ENCODE data around the gene PARM1.
"Not testable (repeated sequence)": the region's sequence is repeated elsewhere in the genome, so short reads cannot be mapped to it uniquely, and the experiment has no call there.

PARM1 gene

DNA sequence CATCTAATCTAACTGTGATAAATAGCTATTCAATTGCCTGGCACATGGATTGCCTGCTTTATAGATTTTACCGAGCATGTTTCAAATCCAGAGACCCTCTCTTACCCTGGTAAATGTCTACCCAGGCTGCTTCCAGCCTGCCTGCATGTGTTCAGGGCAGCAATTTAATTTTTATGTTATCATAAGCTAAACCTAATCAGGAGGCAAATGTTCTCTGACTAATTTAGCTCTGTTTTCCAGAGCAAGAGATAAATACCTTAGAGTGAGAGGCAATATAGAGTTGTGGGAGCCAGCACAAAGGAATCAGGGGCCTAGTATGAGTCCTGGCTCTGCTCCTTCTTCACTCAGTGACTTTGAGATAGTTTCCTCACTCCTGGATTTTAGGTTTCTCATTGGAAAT is 37.7 kb downstream of the PARM1 start:
- no peak for DNase-seq
- intact Hi-C loops (cut with DNase I) = no loop called here

DNA sequence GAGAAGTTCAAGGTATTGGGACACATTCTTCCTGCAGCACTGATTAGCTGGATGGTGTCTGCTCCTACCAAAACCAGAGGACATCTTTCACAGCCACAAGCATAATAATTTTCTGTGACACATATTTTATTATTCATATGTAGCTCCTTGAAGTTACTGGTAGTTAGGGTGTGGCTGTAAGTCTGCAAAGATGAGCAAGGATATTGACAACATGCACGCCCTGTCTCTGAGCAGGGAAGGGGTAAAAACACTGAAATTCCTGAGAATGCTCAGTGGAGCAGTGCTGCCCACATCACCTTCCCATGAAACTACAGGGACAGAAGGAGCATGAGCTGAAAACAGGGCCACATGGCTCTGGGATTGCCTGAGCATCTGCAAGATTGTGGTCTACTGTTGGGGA is 38.9 kb downstream of the PARM1 start:
- intact Hi-C loops (cut with DNase I) = no loop called here
- no peak for DNase-seq

DNA sequence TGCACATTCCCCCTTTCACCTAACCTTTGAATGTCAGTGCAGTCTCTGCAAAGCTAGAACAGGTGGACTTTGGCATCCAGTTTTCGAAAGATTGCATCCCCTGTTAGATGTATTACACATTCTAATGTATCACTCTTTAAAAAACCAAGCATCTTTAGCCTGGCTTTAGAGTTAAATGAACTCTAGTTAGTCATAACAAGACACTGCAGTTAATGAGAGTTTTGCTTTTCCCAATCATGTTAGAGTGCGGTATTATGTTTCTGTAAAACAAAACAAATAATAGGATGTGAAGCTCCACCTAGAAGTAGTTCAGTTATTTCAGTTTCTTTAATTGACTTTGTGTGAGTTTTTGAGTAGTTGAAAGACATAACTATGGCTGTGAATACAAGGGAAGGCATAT is 42.2 kb downstream of the PARM1 start:
- no peak for DNase-seq
- intact Hi-C loops (cut with DNase I) = no loop called here

DNA sequence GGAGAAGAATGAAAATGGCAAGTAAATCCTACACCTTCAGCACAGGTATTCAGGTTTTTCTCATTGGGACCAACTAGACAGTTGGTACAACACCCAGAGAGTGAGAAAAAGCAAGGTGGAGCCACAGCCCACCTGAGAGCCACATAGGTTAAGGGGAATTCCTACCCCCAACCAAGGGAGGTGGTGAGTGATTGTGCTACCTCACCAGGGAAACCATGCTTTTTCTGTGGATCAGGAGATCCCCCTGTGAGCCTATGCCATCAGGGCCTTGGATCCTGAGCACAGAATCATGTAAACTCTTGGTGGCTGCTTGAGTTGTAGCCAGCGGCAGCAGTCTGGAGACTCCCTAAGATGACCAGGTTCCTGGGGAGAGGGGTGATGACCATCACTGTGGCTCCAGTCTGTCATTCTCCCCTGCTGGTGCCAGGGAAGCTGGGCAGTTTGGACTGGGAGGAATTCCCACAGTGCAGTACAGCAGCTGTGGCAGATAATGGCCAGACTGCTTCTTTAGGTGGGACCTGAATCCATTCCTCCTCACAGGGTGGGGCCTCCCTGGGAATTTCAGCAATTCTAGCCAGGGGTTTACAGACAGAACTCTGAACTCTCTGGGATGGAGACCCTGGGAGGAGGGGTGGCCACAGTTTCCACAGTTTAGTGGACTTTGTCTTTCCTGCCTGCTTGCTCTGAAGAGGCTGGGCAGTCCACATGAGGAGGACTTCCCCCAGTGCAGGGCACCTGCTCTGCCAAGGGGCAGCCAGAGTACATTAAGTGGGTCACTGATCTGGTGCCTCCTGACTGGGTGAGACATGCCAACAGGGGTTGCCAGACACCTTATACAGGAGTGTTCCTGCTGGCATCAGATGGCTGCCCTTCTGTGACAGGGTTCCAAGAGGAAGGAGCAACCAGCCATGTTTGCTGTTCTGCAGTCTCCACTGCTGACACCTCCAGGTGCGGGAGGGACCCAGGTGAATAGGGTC is 43.2 kb downstream of the PARM1 start:
- DNase-seq = no peak
- intact Hi-C loops (cut with DNase I) = no loop called here

DNA sequence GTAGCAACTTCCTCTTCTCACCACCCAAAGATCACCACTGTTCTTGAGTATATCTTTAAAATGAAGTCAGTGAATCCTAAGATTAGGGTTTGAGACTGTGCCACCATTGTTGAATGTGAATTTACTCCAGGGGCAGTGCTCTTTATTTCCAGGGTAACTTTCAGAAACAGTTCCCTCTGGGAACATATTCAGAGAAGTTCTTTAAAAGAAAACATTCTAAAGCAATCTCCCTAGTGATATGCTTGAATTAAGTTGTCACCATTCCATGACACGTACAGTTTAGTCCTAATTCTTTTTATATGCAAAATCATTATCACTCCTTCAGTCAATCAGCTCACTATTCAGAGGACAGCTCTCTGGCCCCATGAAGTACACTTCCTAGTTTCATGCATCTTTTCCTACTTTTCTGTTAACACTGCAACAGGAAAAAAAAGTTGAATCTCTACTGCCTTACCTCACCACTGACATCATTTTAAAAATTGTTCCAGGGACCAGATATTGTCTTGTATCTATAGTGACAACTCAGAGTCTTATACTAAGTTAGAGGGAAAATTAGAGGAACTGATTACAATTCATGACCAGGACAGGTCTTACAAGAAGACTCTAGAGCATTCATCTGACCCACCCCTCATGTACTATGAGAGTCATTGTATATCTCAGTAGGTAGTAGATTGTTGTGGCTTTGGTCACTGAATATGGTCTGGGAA is 49.8 kb downstream of the PARM1 start:
- intact Hi-C loops (cut with DNase I) = no loop called here

DNA sequence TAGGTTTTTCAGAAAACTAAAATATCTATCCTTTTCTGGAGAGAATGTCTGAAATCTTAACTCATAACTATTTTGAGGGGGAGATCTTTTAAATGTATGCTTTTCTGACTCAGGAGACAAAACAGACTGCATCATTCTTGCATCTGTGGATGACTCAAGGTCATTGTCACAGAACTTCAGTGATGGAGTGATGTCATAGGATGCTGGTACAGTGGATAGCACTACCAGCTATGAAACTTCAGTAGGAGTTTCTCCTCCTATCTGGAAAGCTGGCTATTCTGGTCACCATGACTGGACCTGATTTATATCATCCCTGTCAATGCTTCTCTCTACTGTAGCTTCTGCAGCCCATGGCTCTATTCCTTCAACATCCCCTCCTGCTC is 50.3 kb downstream of the PARM1 start:
- intact Hi-C loops (cut with DNase I) = no loop called here

More for the DNA sequence above, 49.8 kb downstream of the PARM1 start:
- DNase-seq = no peak

DNA sequence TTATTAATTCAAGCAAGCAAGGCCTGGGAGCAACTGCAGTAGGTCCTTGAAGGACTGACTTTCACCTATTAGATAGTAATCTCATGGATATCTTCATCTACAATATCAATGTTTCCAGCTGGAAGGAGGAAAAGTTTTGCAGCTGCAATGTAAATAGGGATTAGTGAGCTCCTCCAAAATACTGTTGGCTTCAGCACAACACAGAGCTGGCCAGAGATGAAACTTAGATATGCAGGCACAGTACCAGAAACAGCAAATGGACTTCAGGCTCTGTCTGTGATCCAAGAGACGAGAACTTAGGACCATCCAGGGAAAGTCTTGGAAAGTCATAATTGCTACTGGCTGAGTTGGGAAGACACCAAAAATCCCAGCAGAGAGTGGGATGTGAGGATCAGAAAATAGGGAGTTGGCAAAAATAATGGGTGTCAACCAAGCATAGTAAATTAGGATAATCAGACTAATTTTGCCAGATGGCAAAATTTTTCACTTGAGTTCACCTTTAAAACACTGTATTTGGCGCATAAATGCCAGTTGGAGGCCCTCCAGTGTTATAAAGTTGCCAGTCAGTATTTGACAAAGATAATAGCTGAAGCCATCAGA is 57.5 kb downstream of the PARM1 start:
- intact Hi-C loops (cut with DNase I) = no loop called here
- DNase-seq = no peak

More for the DNA sequence above, 50.3 kb downstream of the PARM1 start:
- no peak for DNase-seq

DNA sequence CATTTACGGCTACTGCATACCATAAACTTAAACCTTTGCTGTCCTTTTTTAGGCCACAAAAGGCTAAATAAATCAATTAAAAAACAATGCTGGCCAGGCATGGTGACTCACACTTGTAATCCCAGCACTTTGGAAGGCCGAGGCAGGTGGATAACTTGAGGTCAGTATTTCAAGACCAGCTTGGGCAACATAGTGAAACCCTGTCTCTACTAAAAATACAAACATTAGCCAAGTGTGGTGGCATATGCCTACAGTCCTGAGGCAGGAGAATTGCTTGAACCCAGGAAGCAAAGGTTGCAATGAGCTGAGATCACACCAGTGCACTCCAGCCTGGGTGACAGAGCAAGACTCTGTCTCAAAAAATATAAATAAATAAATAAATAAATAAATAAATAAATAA is 61.5 kb downstream of the PARM1 start:
- DNase-seq; intact Hi-C loops (cut with DNase I): not testable (repeated sequence)

DNA sequence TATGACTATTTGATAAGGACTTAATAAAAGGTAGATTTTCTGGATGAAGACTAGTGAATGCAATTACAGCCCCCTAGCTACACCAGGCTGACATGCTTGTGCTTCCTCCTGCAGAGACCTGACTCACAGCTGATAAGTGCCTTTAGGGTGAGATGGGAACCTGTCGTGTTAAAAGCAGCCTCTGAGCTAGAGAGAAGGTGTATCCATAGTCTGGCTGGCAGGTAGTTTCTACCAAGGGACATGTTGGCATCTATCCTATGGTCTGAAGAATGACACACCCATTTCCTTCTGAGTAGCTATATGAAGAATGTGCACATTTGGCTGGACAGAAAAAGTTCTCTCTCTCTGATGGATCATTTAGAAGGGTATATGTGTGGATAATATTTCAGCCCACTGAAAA is 64.1 kb downstream of the PARM1 start:
- DNase-seq = peak in 9 of 42 donors; percentile 14 to 49 (median 30)
- intact Hi-C loops (cut with DNase I) = no loop called here

DNA sequence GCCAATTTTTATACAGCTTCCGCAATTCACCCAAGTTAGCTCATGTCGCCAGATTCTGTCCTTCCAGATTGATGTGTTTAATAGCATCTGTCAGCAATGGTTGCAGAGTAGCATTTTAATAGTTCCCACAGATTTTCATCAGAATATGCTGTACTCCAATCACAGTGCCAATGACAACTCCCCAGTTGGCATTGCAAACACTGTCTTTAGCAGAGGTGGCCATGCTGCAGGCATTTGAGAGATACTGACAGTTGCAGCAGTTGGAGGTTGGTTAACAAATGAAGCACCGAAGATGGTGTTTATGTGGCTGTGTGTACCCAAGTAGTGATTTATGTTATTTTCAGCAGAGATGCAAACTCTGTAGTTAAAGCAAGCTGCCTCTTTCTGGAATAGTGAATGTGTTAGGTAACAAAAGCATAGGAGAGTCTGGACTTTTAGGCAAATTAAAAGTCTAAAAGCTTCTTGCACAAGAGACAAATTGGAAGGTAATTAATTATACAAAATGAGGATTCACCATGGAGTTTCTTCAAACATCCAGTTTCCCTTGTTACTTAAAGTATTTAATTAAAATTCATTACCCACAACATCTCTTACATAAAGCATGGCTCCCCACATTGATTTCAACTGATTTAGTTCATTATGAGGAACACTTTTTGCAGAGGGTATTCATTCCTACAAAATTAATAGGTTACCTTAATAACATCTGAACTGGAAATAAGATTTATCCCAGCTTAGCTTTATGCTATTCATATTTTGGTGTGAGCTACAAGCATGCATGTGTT is 65.2 kb downstream of the PARM1 start:
- intact Hi-C loops (cut with DNase I) = no loop called here
- peak in 7 of 42 donors; percentile 4 to 41 (median 9) for DNase-seq

DNA sequence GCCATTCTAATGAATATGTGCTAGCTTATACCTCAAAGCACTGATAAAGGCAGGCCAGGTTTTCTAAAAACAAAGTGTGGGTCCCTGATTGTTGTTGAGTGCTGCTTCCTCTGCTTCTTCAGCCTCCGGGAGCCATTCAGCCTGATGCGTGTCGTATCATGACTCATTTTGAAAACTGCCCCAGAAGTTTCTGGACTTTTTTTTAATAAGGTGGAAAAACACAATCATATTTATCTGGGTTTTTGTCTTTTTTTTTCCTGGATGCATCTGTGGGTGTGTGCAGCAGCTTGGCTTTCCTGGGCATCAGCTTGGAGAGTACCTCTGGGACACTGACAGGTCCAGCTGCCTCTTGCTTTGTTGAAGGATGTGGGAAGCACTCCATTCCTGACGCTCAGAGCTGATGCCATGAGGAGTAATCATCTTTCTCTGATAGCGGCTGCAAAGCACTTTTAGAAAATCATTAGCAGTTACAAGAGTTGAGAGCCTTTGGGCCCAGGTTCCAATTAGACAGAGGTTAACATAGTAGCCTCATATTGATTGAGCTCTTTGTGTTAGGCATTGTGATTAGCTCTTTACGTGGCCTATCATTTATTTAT is 66.9 kb downstream of the PARM1 start:
- intact Hi-C loops (cut with DNase I) = no loop called here
- DNase-seq = no peak

DNA sequence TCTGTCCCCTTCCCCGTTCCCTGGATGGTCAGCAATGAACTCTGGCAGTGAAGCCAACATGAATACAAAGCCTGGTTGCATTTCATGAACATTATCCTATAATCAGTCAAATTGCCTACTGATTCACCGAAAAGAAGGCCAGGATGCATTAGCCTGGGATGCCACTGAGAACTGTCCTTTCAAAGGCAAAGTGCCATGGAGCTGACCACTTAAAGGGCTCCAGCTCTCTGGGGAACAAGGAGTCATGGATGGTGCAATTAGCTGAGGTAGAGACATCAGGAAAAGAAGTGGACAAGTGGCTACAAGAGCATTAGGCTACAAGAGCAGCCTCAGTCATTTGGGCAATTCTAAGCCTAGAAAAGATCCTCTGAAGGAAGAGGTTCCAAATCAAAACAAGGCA is 69.0 kb downstream of the PARM1 start:
- intact Hi-C loops (cut with DNase I) = no loop called here
- DNase-seq = no peak

DNA sequence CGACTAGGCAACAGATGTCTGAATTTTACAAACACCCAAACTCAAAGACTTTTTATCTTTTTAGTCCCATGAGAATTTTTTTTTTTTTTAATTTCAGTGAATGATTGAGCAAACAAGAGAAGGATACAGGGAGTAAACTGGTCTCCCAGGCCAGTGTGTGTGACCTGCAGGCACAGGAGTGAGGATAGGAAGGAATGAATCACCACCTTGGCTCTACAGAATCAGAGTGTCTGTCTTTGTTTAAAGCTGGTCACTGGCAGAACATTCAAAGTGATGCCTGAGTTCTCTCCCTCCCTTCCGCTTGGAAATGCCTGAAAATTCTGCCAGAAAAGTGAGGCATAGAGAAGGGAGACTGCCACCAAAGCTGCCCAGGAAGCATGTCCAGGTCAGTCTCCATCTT is 69.5 kb downstream of the PARM1 start:
- intact Hi-C loops (cut with DNase I) = no loop called here
- DNase-seq = no peak

DNA sequence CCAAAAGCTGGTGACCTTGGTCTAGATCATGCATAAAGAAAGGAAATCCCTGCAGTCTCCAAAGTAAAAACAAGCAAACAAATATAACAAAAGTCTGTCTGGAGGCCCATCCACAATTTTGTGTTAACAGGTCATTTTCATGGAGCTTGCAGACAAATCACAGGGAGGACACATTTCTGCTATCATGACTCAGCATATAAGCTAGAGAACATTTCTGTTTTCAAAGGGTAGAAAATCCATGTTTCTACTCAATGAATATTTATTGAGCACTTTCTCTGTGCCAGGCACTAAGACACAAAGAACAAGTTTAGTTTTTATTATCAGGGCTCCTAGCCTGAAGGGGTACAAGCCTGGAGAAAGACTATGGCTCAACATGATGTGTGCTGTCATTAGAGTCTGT is 71.1 kb downstream of the PARM1 start:
- intact Hi-C loops (cut with DNase I) = no loop called here
- no peak for DNase-seq

DNA sequence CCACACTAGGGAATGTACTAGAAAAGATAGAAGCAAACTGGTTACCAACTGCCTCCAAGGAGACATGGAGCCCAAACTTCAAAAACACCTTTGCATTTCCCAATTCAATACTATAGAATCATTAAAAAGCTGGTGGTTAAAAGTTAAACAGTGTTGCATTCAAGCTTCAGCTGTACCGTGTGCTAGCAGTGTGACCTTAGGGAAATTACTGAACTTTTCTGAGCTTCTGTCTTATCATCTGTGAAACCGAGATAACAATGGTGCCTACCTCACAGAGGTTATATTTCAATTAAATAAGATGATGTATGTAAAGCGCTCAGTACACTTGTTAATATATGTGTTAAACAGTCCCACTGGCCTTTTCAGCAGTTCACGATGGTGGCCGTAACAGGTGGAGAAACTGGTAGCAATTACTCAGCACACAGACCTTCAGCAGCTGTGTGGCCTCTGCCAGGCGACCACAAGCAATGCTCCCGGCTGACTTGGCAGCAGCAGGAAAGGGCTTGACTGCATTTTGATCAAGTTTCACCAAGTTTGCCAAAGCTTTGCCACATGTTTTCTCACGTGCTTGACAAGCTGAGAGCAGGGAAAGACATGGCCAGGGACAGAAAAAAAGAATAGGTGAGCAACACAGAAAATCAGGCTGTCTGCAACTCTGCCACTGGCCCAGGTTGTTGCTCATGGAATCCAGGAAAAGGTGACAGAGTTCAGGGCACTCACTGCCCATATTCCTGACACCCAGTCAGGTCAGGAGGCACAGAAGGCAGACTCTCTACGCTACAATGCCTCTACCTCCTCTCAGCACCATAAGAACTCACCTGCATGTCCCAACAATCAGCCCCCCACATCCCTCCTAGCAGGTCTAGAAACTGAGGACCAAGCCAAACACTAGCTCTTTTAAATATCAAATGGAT is 72.1 kb downstream of the PARM1 start:
- intact Hi-C loops (cut with DNase I) = no loop called here

DNA sequence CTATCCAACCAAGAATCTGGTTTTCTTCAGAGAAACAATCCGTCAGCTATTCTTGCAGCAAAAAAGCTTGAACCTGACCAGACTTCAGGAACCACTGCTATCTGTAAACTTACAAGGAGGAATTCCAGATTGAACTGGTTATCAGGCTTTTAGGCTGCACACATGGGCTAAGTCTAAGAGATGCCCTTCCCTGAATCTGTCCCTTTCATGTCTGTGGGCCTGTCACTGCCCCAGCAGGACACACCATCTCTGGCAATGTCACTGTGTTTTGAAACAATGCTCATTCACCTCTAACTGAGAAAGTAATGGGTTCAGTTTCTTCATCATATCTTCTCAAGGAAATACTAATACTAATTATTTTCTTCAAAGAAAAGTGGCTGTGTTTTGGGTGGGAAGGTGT is 72.8 kb downstream of the PARM1 start:
- DNase-seq = no peak
- intact Hi-C loops (cut with DNase I) = no loop called here

More for the DNA sequence above, 72.1 kb downstream of the PARM1 start:
- DNase-seq = peak in 1 of 42 donors; percentile 5

DNA sequence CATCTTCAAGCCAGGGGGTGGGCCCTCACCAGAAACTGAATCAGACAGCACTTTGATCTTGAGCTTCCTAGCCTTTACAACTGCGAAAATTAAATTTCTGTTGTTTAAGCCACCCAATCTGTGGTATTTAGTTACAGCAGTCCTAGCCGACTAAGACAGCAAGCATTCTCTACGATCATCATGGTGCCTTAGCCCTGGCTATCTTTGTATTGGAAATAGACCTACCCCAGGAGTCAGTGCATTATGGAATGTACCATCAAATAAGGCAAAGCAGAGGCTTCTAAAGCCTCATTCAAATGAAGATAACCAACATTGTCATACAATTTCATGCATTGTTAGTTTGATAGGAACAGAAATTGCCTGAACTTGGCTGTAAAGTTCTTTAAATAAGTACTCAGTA is 75.0 kb downstream of the PARM1 start:
- intact Hi-C loops (cut with DNase I) = no loop called here
- no peak for DNase-seq

DNA sequence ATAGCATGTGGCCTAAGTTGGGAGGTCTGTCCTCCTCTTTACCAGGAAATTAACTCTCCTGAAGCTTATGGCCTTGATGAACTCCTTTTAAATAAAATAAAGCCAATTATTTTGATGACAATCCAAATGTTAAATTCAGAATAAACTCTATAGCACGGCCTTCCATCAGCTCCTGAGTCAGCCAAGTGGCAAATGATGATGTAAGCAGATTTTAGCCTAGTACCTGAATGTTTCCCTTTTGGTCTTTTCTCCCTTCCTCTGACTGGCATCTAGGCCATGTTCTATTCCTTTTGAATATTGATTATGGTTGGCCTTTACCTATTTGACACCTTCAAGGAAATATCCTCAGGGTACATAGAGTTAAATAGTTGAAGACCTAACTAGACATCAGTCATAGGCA is 76.2 kb downstream of the PARM1 start:
- intact Hi-C loops (cut with DNase I) = no loop called here
- no peak for DNase-seq
